WTC11 (cell line): ENCODE results near the gene FAT2.

Experiments used
- ATF3 ChIP-seq: sonication (generic); formaldehyde crosslinking; conservative IDR thresholded peaks from 2 replicates; pipeline ENCODE4 v1.8.1; 2022; ENCODE audit warnings: mild to moderate bottlenecking, missing genetic modification reagents
- CTCF ChIP-seq: fragments of 200-600 bp; IDR thresholded peaks from 2 replicates; pipeline ENCODE4 v1.8.0; 2022; ENCODE audit warnings: antibody characterized with exemption
- ELF4 ChIP-seq: sonication (generic); formaldehyde crosslinking; IDR thresholded peaks from 2 replicates; pipeline ENCODE4 v1.8.1; 2022; ENCODE audit warnings: low read depth, mild to moderate bottlenecking, moderate library complexity, missing genetic modification reagents
- IRF2 ChIP-seq: sonication (generic); formaldehyde crosslinking; IDR thresholded peaks from 2 replicates; pipeline ENCODE4 v1.8.0; 2022; ENCODE audit warnings: low read depth, missing genetic modification reagents, borderline replicate concordance
- JUN ChIP-seq: sonication (generic); formaldehyde crosslinking; IDR thresholded peaks from 2 replicates; pipeline ENCODE4 v1.8.0; 2023; ENCODE audit warnings: mild to moderate bottlenecking, missing genetic modification reagents
- PREB ChIP-seq: sonication (generic); formaldehyde crosslinking; IDR thresholded peaks from 2 replicates; pipeline ENCODE4 v1.8.1; 2022; ENCODE audit warnings: mild to moderate bottlenecking, missing genetic modification reagents, moderate library complexity, borderline replicate concordance
- USF2 ChIP-seq: sonication (generic); formaldehyde crosslinking; IDR thresholded peaks from 2 replicates; pipeline ENCODE4 v1.8.1; 2023; ENCODE audit warnings: mild to moderate bottlenecking, missing genetic modification reagents, moderate library complexity
- ZNF416 ChIP-seq: fragments of 250-450 bp; sonication (Bioruptor Pico); IDR thresholded peaks from 2 replicates; pipeline ENCODE4 v1.9.0; 2021; ENCODE audit warnings: mild to moderate bottlenecking, inconsistent platforms

GRCh38 chr5:151597749-151598148 is 6.6 kb upstream of the FAT2 start:
- TF ChIP-seq CTCF (no peak), IRF2 (CRISPR knock-in tag) (no peak), PREB (CRISPR knock-in tag) (no peak), ATF3 (CRISPR knock-in tag) (no peak), JUN (CRISPR knock-in tag) (no peak), ZNF416 (no peak), USF2 (no peak), ELF4 (no peak)
